NB4 (cell line): ENCODE results near the gene CPZ.

Experiments
- DNase-seq: peaks from one replicate; pipeline ENCODE4 v3.0.0; 2010; ENCODE audit warnings: low read depth
- H3K4me3 ChIP-seq: one replicate; pipeline ENCODE4 v1.5.1; 2011; ENCODE audit warnings: mild to moderate bottlenecking, low read depth, low read length, moderate library complexity
- CTCF ChIP-seq: IDR thresholded peaks from one replicate; pipeline ENCODE4 v1.5.1; 2012; ENCODE audit warnings: low read depth, low read length
- MAX ChIP-seq: IDR thresholded peaks from 2 replicates; pipeline ENCODE4 v1.6.1; 2011; ENCODE audit warnings: low read depth, low read length
- MYC ChIP-seq: IDR thresholded peaks from 2 replicates; pipeline ENCODE4 v1.6.1; 2011; ENCODE audit warnings: low read depth, low read length
- POLR2A ChIP-seq: IDR thresholded peaks from 2 replicates; pipeline ENCODE4 v1.6.1; 2011; ENCODE audit warnings: mild to moderate bottlenecking; ENCODE audit not compliant: insufficient read length; ENCODE audit errors: extremely low read depth

Gene CPZ

GRCh38 chr4:8545439-8545765 is 47.2 kb upstream of the CPZ start:
- H3K4me3 ChIP-seq: no peak overlapping the region
- TF ChIP-seq POLR2A: no peak
- TF ChIP-seq CTCF: no peak
- no peak for TF ChIP-seq MYC
- DNase-seq: no peak

- DNase-seq: no peak
- TF ChIP-seq CTCF: no peak
- no peak for TF ChIP-seq MYC
- no peak for TF ChIP-seq MAX
- TF ChIP-seq POLR2A: no peak
- no peak overlapping the region for H3K4me3 ChIP-seq
Measured at GRCh38 chr4:8546766-8547107, 45.8 kb upstream of the CPZ start.

- peak; percentile 72 for DNase-seq
- H3K4me3 ChIP-seq: no peak overlapping the region
- TF ChIP-seq CTCF (peak; percentile 54), POLR2A (no peak)
Measured at GRCh38 chr4:8547108-8547911, 45.3 kb upstream of the CPZ start.

GRCh38 chr4:8547912-8548730 is 44.4 kb upstream of the CPZ start:
- no peak for DNase-seq
- TF ChIP-seq MYC: no peak

GRCh38 chr4:8548731-8549351 is 43.7 kb upstream of the CPZ start:
- TF ChIP-seq CTCF: no peak
- TF ChIP-seq POLR2A: no peak
- TF ChIP-seq MYC: no peak
- no peak for TF ChIP-seq MAX
- no peak overlapping the region for H3K4me3 ChIP-seq
- DNase-seq: no peak

More at GRCh38 chr4:8547912-8548730, 44.4 kb upstream of the CPZ start:
- no peak overlapping the region for H3K4me3 ChIP-seq

- TF ChIP-seq MAX (no peak), POLR2A (no peak), MYC (no peak), CTCF (no peak)
- DNase-seq: no peak
- H3K4me3 ChIP-seq: no peak overlapping the region
Measured at GRCh38 chr4:8549352-8549931, 43.1 kb upstream of the CPZ start.
